NOMO-1 treated with dmso at 0.1 percent for 144 hours (cell line): ENCODE measurements around the gene RMND5A.
"Not testable (repeated sequence)": the region's sequence is repeated elsewhere in the genome, so short reads cannot be mapped to it uniquely, and the experiment has no call there.

Source experiments
- DNase-seq: peaks from one replicate; lab custom pipeline; 2025; ENCODE audit not compliant: unreplicated experiment; lab: John Stamatoyannopoulos, UW

Gene RMND5A

DNA sequence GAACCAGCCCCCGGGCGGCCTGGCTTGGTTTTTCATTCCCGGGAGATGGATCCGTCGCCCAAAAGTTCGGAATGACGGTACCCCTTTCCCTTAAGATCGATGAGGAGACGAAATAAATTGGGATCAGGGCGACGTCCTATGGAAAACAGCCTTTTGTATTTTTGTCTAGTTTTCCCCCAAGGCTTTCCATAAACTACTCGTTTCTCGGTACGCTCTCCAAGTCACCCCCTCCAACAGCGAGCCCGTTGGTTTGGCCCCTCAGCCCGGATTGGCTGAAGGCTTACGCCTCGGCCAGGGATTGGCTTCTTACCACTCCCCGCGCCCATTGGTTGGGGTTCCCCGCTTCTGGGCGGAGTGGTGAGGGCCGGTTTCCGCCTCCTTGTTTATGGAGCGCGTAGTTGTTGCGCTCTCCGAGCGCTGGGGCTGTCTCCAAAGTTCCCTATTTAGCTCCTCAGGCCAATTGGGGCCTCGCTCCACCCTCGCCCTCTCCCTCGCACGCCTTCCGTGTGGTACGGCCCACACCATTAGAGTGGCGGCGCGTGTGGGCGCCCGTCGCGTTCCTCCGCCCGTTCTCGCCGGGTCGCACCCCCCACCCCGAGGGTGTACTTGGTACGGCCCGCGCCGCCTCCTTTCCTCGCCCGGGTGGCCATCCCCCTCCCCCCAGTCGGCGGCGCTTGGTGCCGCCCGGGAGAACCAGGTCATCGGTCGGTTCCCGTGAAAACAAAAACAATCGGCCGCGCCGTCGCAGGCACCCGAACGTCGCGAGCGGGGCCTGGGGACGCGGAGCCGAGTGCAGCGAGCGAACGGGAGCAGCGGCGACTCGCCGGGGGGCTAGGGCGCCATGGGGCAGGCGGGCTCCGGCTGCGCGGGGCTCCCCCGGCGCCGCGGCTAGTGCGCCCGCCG lies at the start of gene RMND5A:
Gene RMND5A (plus strand): TSS at position 655 of the 903 bp plus-strand sequence. CDS start 377 bp downstream, outside the sequence.
- peak; percentile 83 for DNase-seq

GRCh38 chr2:86671337-86671981 lies 48.6 kb upstream of the RMND5A start:
- no peak for DNase-seq

- no peak for DNase-seq
Measured at GRCh38 chr2:86672027-86672545, 48.0 kb upstream of the RMND5A start.

- no peak for DNase-seq
Measured at GRCh38 chr2:86673011-86673410, 47.1 kb upstream of the RMND5A start.

DNA sequence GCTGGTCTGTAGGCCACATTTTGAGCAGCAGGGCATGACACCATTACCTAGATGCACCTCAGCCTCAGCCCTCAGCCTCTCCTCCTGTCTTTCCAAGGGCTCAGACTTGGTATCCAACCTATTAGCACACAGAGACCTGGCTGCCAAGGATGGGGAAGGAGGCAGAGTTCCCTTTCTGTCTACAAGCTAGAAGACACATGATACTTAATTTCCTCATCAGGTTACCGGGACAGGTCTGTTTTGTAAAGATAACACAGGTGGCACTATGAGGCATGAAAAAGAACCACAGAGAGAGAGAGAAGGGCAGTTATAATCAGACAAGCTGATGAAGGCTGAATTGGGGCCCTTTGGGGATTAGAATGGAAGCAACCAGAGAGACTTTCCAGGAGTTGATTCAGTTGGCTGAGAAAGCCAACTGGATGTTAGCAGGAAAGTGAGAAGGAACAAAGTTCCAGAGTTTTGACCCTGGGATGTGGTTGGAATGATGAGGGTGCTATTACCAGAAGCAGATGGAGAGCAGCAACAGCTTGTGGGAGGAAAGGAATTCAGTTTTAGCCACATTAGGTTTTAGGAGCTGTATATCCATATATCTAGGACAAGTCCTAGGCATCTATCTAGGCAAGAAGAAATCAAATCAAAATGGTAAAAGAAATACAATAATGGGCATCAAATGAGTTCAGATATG lies 46.0 kb upstream of the RMND5A start:
- DNase-seq = no peak

DNA sequence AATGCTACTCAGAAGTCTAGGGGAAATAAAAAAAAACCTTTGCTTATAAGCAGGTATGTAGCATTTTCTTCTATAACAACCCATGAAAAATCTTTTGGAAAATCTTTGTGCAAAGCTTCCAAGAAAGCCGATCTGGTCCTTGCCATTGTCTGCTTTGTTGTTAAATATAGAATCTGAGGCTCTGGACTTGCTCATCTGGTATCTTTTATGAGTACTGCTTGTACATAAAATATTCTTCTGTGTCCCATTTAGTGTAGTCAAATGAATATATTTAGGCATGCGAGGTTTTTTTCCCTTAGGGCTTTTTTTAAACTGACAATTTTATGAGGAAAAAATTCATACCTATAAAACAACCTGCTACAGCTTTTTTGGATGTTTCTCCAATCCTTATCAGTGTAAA lies 45.0 kb upstream of the RMND5A start:
- DNase-seq = no peak

- DNase-seq = no peak
Measured at GRCh38 chr2:86675511-86676015, 44.5 kb upstream of the RMND5A start.

- DNase-seq = no peak
Measured at GRCh38 chr2:86677816-86678215, 42.3 kb upstream of the RMND5A start.

DNA sequence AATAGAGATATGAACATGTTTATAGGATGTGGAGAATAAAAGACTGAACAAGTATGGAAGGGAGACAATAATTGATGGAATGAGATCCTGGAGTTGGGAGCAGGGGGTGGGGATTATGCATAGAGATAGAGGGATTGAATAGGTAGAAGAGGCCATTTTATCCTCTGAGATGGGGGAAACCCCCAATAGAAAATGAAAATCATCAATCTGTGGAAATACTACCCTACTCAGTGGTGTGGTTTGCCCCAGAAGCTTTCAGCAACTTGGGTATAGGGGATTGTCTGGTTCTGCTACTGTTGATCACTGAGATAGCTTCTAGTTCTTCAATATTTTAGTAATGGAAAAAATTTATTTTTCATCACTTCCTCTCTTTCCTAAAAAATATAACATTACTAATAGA lies 41.1 kb upstream of the RMND5A start:
- no peak for DNase-seq

GRCh38 chr2:86685351-86685750 lies 34.7 kb upstream of the RMND5A start:
- DNase-seq = no peak

DNA sequence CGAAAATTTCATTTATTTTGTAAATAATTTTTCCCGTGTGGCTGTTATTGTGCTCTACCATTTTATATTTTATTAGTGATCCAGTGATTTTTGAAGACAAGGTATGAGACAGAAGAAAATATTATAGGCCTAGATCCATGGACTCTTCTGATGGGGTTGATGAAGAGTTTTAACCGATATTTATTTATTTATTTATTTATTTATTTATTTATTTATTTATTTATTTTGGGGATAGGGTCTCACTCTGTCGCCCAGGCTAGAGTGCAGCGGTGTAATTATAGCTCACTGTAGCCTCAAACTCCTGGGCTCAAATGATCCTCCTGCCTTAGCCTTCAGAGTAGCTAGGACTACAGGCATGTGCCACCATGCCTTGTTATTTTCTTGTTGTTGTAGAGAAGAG lies 33.6 kb upstream of the RMND5A start:
- no peak for DNase-seq

DNA sequence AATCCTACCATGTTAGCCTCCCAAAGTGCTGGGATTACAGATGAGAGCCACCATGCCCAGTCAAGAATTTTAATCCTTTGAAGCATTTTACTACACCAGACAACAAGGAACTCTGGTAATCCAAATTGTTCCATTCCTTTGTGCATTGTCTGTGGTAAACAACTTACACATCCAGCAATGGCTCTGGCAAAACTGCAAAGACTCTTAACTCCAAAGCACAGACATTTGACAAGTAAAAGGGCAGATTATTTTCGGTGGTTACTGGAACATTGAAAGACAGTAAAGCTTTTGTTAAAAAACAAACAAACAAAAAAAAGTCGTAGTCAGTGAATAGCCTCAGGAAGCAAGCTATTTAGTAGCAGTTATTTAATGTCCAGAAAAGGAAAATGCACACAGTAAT lies 33.2 kb upstream of the RMND5A start:
- no peak for DNase-seq

DNA sequence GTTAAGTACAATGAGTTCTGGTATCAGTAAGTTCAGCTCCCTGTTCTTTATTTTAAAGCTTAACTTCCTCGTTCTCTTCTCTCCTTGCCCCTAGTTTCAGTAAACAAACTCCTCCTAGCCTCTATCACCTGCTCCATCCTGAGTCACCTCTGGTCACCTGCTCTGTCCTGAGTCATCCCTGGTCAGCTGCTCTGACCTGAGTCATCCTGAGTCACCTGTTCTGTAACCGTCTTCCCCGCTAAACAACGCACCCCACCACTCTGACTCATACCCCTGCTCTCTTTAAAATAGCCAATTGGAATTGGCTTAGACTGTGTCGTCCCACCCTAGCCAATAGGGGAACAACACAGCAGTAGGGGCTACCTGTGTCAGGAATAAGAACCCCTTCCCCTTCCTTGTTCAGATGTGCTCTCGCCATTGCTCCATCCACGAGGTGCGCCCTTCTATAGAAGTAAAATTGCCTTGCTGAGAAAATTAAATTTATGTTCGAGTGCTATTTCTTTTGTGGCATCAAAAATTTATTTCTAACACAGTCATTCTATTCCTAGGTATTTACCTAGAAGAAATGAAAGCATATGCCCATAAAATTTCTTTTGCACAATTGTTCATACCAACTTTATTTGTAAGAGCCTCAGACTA lies 24.9 kb upstream of the RMND5A start:
- DNase-seq = no peak

DNA sequence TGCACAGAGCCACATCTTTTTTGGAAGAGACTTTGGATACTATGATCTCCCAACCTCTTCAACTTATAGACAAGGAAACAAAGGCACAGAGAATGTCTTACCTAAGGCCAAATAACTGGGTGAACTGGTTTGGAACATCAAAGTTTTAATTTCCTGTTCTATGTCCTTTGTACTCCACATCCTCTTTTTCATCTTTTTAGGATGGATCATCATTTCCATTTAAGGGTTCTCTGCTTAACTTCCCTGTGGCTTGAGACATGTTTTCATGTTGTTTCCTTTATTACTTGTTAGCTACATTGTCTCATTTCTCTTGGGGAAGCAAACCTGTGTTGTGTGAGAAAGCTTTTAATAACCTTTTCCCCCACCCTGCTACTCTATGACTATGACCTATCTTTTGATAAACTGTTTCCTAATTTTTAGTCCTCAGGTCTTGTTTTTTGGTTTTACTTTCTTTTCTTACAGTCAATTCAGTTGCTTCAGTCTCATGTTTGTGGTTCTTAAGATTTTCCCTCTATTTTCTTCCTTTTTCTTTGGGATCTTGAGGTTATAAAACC lies 22.5 kb upstream of the RMND5A start:
- no peak for DNase-seq

- DNase-seq = no peak
Measured at GRCh38 chr2:86700690-86701089, 19.4 kb upstream of the RMND5A start.

DNA sequence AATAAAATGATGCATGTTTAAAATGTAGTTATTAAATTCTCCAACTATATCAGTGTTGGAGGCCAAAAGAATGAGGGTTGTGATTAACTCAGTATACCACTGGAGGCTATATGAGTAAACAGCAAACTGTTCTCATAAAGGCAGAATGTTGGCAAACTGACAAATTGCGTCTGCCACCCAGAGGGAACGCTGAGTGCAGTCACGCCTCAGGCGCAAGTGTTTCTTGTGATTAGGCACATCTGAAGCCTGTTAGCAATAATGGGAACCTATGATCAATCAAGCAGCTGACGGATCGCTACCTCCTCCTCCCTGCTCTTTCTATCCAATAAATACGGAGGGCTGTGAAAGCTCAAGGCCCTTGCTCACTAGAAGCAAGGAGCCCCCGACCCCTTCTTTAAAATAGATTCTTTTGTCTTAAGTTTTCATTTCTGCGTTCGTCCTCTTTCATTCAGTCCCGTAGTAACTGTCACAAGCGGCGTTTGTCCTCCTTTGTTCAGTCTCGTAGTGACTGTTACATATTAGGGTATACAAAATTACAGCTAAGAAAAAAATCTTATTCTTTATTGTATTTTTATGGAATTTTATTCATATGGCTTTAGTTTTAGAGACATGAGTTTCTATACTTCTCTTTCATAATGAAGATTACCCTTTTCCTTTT lies 16.3 kb upstream of the RMND5A start:
- DNase-seq = no peak

- no peak for DNase-seq
Measured at GRCh38 chr2:86704459-86704971, 15.6 kb upstream of the RMND5A start.

GRCh38 chr2:86706220-86706619 lies 13.9 kb upstream of the RMND5A start:
- DNase-seq = no peak

DNA sequence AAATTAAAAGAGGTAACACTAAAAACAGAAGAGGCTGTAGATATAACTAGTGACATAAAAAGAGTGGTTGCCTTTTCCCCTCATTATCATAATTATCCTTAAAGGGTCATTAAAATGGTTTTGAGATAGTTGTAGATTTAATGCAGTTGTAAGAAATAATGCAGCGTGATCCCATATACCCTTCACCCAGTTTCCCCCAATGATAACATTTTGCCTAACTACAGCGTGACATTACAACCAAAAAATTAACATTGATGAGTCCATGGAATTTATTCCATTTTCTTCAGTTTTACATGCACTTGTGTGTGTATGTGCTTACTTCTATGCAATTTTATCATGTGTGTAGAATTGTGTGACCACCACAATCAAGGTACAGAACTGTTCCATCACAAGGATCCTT lies 13.2 kb upstream of the RMND5A start:
- no peak for DNase-seq

- not testable (repeated sequence) for DNase-seq
Measured at GRCh38 chr2:86708126-86708525, 12.0 kb upstream of the RMND5A start.
